GM12878 (cell line): Measurements from ENCODE around the gene DBN1. TPM values are rescaled to one million over a fixed set of nuclear protein-coding genes. Genes with fewer than 3 reads are reported as not detected.
A peak's percentile ranks its signal among the peaks of the same experiment; 100 is the strongest.

Experiments used
- ATF7 ChIP-seq: fragments of 450-650 bp; IDR thresholded peaks from 2 replicates; pipeline ENCODE4 v1.6.1; 2016; ENCODE audit warnings: low read depth, mild to moderate bottlenecking
- CBX3 ChIP-seq: fragments of 200-600 bp; sonication (generic); IDR thresholded peaks from 2 replicates; pipeline ENCODE4 v1.6.1; 2016; ENCODE audit warnings: low read depth, borderline replicate concordance
- EP300 ChIP-seq, 2 experiments: fragments of 150-350 bp in 1 of 2; IDR thresholded peaks; 2 replicates each; pipeline ENCODE4 v1.6.1; 2011 to 2012; ENCODE audit warnings: low read depth in 2 of 2, low read length in 2 of 2, borderline replicate concordance in 1 of 2, improper control_type of control experiment in 1 of 2, inconsistent platforms in 1 of 2; ENCODE audit not compliant: control insufficient read depth in 1 of 2
- ETV6 ChIP-seq, 2 experiments: fragments of 450-650 bp in 1 of 2; IDR thresholded peaks in 1 of 2; conservative IDR thresholded peaks in 1 of 2; 2 replicates each; pipeline ENCODE4 v1.6.1; 2014; ENCODE audit warnings: antibody characterized with exemption in 1 of 2, borderline replicate concordance in 1 of 2, low read depth in 1 of 2, mild to moderate bottlenecking in 1 of 2, moderate library complexity in 1 of 2
- KAT2A ChIP-seq: conservative IDR thresholded peaks from 2 replicates; pipeline ENCODE4 v1.6.1; 2011; ENCODE audit warnings: low read depth, low read length; ENCODE audit not compliant: control insufficient read depth
- KDM1A ChIP-seq: fragments of 200-600 bp; sonication (generic); IDR thresholded peaks from 2 replicates; pipeline ENCODE4 v1.6.1; 2016; ENCODE audit warnings: borderline replicate concordance
- RBBP5 ChIP-seq: fragments of 200-600 bp; sonication (generic); conservative IDR thresholded peaks from 2 replicates; pipeline ENCODE4 v1.6.1; 2016
- RCOR1 ChIP-seq: conservative IDR thresholded peaks from 2 replicates; pipeline ENCODE4 v1.6.1; 2012; ENCODE audit warnings: low read depth, low read length, improper control_type of control experiment
- SIX5 ChIP-seq: IDR thresholded peaks from 2 replicates; pipeline ENCODE4 v1.6.1; 2011; ENCODE audit warnings: mild to moderate bottlenecking, low read depth, low read length, moderate library complexity; ENCODE audit not compliant: severe bottlenecking
- SMAD1 ChIP-seq: fragments of 450-650 bp; IDR thresholded peaks from 2 replicates; pipeline ENCODE4 v1.6.1; 2018; ENCODE audit warnings: mild to moderate bottlenecking, low read depth; ENCODE audit not compliant: partially characterized antibody
- SPI1 ChIP-seq: IDR thresholded peaks from 2 replicates; pipeline ENCODE4 v1.6.1; 2011; ENCODE audit warnings: low read depth, mild to moderate bottlenecking, low read length, moderate library complexity, borderline replicate concordance; ENCODE audit not compliant: insufficient read depth
- SUPT20H ChIP-seq: IDR thresholded peaks from 2 replicates; pipeline ENCODE4 v1.6.1; 2011; ENCODE audit warnings: low read depth, mild to moderate bottlenecking, low read length, moderate library complexity, borderline replicate concordance; ENCODE audit not compliant: control insufficient read depth
- YY1 ChIP-seq: IDR thresholded peaks from 2 replicates; pipeline ENCODE4 v1.6.1; 2011; ENCODE audit warnings: low read depth, mild to moderate bottlenecking, low read length
- ZNF622 ChIP-seq: fragments of 450-650 bp; IDR thresholded peaks from 2 replicates; pipeline ENCODE4 v1.6.1; 2017; ENCODE audit warnings: mild to moderate bottlenecking, inconsistent platforms
- polyA plus RNA-seq, 11 experiments: library from polyadenylated mRNA; depleted of rRNA in 4 of 11; unstranded in 6 of 11; stranded (reverse) in 5 of 11; fragments of >200 nt; fragmentation: Nextera tagmentation in 4 of 11; fragmentation: Illumina TruSeq in 1 of 11; extraction: Ambion mirVana in 4 of 11; extraction: Trizol in 1 of 11; gene quantifications; 1 replicate in 1 of 11; 2 replicates in 10 of 11; pipeline versions ENCODE4 v1.2.1 to v1.2.3, GENCODE V29; 2011 to 2016; ENCODE audit warnings: inconsistent platforms in 2 of 11, missing spikeins in 2 of 11, low read depth in 1 of 11
- total RNA-seq, 4 experiments: library from RNA; depleted of rRNA in 3 of 4; stranded (reverse); fragments of >200 nt in 3 of 4; fragmentation: Illumina TruSeq in 1 of 4; extraction: Trizol in 1 of 4; gene quantifications; 2 replicates each; pipeline versions ENCODE4 v1.2.1 to v1.2.3, GENCODE V29; 2013 to 2021
- TF ChIP-seq, protein P1 (sequence below): IDR thresholded peaks from 2 replicates; pipeline ENCODE4 v1.6.1; 2011; ENCODE audit warnings: mild to moderate bottlenecking, low read depth, low read length, moderate library complexity; ENCODE audit not compliant: insufficient replicate concordance
- TF ChIP-seq, protein P2 (sequence below): fragments of 450-650 bp; IDR thresholded peaks from 2 replicates; pipeline ENCODE4 v1.6.1; 2016; ENCODE audit warnings: mild to moderate bottlenecking, moderate library complexity, borderline replicate concordance
- TF ChIP-seq, protein P3 (sequence below): IDR thresholded peaks from 2 replicates; pipeline ENCODE4 v1.6.1; 2012; ENCODE audit warnings: low read depth, low read length, improper control_type of control experiment
- TF ChIP-seq, protein P4 (sequence below): IDR thresholded peaks from 2 replicates; pipeline ENCODE4 v1.6.1; 2011; ENCODE audit warnings: low read depth, mild to moderate bottlenecking, low read length, moderate library complexity, borderline replicate concordance; ENCODE audit errors: extremely low read depth
- TF ChIP-seq, protein P5 (sequence below): fragments of 450-650 bp; IDR thresholded peaks from 2 replicates; pipeline ENCODE4 v1.6.1; 2018; ENCODE audit warnings: borderline replicate concordance, mild to moderate bottlenecking; ENCODE audit not compliant: partially characterized antibody

Gene DBN1
- total and polyA plus RNA-seq, 10 of the 15 experiments (the other 5 are each of a cell fraction or from before 2014, with no cell fraction given) = 0.18 to 81.0 (median 27.9) TPM

DNA sequence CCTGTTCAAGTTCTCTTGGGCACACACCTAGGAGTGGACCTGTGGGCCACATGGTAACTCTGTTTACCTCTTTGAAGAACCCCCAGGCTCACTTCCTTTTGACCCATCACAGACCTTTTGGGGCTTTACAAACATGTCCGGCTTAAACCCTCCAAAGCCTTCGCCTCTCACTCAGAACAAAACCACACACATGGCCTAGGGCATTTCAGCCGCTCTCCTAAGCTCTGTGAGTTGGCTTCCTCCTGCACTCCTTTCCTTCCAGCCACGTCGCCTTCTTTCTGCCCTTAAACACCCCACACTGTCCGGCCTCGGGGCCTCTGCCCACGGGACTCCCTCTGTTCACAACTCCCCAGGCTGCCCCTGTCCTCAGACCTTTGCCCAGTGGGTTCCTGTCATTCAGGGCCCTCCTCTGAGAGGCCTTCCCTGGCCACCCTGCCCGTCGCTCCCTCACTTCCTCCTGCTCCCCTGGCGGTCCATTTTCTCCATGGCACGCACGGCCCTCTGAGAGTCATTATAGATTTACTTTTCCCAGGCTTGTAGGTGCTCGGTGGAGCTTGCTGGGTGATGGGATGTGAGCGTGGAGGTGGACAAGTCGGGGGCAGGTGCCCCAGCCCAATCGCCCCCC is 34.3 kb upstream of the DBN1 start (continued):
- TF ChIP-seq ZNF622 (no peak), EP300 (IDR thresholded peaks at IDR 0.05; ENCODE audit: borderline replicate concordance in 1 of 2, control insufficient read depth in 1 of 2, low read depth in 2 of 2, low read length in 2 of 2) (no peak), SMAD1 (no peak), RCOR1 (no peak), ATF7 (no peak), ETV6 (conservative IDR thresholded peaks at IDR 0.05 in 1 of 2, IDR thresholded peaks at IDR 0.05 in 1 of 2; ENCODE audit: borderline replicate concordance in 1 of 2, low read depth in 1 of 2) (no peak), RBBP5 (no peak), SPI1 (peak; percentile 15; the same call in 1 of the 2 replicates), SIX5 (no peak), SUPT20H (no peak), KAT2A (no peak), KDM1A (no peak), YY1 (no peak), CBX3 (no peak)
- TF ChIP-seq, protein P1, sequence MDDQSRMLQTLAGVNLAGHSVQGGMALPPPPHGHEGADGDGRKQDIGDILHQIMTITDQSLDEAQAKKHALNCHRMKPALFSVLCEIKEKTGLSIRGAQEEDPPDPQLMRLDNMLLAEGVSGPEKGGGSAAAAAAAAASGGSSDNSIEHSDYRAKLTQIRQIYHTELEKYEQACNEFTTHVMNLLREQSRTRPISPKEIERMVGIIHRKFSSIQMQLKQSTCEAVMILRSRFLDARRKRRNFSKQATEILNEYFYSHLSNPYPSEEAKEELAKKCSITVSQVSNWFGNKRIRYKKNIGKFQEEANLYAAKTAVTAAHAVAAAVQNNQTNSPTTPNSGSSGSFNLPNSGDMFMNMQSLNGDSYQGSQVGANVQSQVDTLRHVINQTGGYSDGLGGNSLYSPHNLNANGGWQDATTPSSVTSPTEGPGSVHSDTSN = no peak
- TF ChIP-seq, protein P2, sequence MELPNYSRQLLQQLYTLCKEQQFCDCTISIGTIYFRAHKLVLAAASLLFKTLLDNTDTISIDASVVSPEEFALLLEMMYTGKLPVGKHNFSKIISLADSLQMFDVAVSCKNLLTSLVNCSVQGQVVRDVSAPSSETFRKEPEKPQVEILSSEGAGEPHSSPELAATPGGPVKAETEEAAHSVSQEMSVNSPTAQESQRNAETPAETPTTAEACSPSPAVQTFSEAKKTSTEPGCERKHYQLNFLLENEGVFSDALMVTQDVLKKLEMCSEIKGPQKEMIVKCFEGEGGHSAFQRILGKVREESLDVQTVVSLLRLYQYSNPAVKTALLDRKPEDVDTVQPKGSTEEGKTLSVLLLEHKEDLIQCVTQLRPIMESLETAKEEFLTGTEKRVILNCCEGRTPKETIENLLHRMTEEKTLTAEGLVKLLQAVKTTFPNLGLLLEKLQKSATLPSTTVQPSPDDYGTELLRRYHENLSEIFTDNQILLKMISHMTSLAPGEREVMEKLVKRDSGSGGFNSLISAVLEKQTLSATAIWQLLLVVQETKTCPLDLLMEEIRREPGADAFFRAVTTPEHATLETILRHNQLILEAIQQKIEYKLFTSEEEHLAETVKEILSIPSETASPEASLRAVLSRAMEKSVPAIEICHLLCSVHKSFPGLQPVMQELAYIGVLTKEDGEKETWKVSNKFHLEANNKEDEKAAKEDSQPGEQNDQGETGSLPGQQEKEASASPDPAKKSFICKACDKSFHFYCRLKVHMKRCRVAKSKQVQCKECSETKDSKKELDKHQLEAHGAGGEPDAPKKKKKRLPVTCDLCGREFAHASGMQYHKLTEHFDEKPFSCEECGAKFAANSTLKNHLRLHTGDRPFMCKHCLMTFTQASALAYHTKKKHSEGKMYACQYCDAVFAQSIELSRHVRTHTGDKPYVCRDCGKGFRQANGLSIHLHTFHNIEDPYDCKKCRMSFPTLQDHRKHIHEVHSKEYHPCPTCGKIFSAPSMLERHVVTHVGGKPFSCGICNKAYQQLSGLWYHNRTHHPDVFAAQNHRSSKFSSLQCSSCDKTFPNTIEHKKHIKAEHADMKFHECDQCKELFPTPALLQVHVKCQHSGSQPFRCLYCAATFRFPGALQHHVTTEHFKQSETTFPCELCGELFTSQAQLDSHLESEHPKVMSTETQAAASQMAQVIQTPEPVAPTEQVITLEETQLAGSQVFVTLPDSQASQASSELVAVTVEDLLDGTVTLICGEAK = no peak
- TF ChIP-seq, protein P3, sequence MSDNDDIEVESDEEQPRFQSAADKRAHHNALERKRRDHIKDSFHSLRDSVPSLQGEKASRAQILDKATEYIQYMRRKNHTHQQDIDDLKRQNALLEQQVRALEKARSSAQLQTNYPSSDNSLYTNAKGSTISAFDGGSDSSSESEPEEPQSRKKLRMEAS = no peak
- TF ChIP-seq, protein P4, sequence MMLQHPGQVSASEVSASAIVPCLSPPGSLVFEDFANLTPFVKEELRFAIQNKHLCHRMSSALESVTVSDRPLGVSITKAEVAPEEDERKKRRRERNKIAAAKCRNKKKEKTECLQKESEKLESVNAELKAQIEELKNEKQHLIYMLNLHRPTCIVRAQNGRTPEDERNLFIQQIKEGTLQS = no peak
- TF ChIP-seq, protein P5, sequence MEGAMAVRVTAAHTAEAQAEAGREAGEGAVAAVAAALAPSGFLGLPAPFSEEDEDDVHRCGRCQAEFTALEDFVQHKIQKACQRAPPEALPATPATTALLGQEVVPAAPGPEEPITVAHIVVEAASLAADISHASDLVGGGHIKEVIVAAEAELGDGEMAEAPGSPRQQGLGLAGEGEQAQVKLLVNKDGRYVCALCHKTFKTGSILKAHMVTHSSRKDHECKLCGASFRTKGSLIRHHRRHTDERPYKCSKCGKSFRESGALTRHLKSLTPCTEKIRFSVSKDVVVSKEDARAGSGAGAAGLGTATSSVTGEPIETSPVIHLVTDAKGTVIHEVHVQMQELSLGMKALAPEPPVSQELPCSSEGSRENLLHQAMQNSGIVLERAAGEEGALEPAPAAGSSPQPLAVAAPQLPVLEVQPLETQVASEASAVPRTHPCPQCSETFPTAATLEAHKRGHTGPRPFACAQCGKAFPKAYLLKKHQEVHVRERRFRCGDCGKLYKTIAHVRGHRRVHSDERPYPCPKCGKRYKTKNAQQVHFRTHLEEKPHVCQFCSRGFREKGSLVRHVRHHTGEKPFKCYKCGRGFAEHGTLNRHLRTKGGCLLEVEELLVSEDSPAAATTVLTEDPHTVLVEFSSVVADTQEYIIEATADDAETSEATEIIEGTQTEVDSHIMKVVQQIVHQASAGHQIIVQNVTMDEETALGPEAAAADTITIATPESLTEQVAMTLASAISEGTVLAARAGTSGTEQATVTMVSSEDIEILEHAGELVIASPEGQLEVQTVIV = no peak
